Suprapubic skin (tissue), 4 donors: Measurements from ENCODE around the gene CECR2. TPM values are rescaled to one million over a fixed set of nuclear protein-coding genes. Genes with fewer than 3 reads are reported as not detected.
A peak's percentile ranks its signal among the peaks of the same experiment; 100 is the strongest.

ENCODE experiments used
- DNase-seq, 2 donors: peaks; one replicate each; pipeline ENCODE4 v3.0.0-alpha.2; 2019; ENCODE audit warnings: low spot score in 2 of 2
- H3K27ac ChIP-seq: fragments of 200-600 bp; sonication (generic); one replicate; pipeline ENCODE4 v1.5.1; 2019
- H3K27me3 ChIP-seq: fragments of 200-600 bp; sonication (generic); one replicate; pipeline ENCODE4 v1.5.1; 2019
- H3K36me3 ChIP-seq: fragments of 200-600 bp; sonication (generic); one replicate; pipeline ENCODE4 v1.5.1; 2019
- H3K4me1 ChIP-seq: fragments of 200-600 bp; sonication (generic); one replicate; pipeline ENCODE4 v1.5.1; 2019
- H3K4me3 ChIP-seq: fragments of 200-600 bp; sonication (generic); one replicate; pipeline ENCODE4 v1.5.1; 2019; ENCODE audit warnings: mild to moderate bottlenecking
- H3K9me3 ChIP-seq: fragments of 200-600 bp; sonication (generic); one replicate; pipeline ENCODE4 v1.5.1; 2019
- EP300 ChIP-seq: sonication (generic); formaldehyde crosslinking; IDR thresholded peaks from one replicate; pipeline ENCODE4 v1.6.1; 2017; ENCODE audit warnings: antibody characterized with exemption
- POLR2A ChIP-seq, 2 donors: fragments of 450-650 bp; IDR thresholded peaks; one replicate each; pipeline ENCODE4 v1.6.1; 2017; ENCODE audit warnings: antibody characterized with exemption in 2 of 2, mild to moderate bottlenecking in 2 of 2, moderate library complexity in 2 of 2
- POLR2AphosphoS5 ChIP-seq, 3 donors: sonication (generic); formaldehyde crosslinking; IDR thresholded peaks; one replicate each; pipeline ENCODE4 v1.6.1; 2017; ENCODE audit warnings: antibody characterized with exemption in 3 of 3
- WGBS: methylation state at CpG from one replicate; pipeline ENCODE4 v1.1.5; 2018; 5-methylcytosine and 5-hydroxymethylcytosine counted together
- total RNA-seq, 4 donors: library from RNA; depleted of rRNA; stranded (reverse); fragments of >200 nt; gene quantifications; one replicate each; pipeline ENCODE4 v1.1.0, GENCODE V29; 2016
- TF ChIP-seq, protein P1 (sequence below), 2 donors: fragments of 200-600 bp in 1 of 2; fragments of 450-650 bp in 1 of 2; sonication (generic) in 1 of 2; IDR thresholded peaks; one replicate each; pipeline ENCODE4 v1.5.1; 2016 to 2019; ENCODE audit warnings: antibody characterized with exemption in 2 of 2, mild to moderate bottlenecking in 1 of 2, moderate library complexity in 1 of 2

Gene CECR2
- total RNA-seq, 4 donors from 2014 or later = 2.5 to 3.9 (median 3.7) TPM

GRCh38 chr22:17359501-17359900 is 9.8 kb upstream of the CECR2 start:
- no peaks in the 10 kb centered on the region for H3K36me3 ChIP-seq
- no peak for DNase-seq
- H3K27me3 ChIP-seq = peaks cover 23% of the 10 kb centered on the region
- no peak overlapping the region for H3K4me3 ChIP-seq
- no peaks in the 10 kb centered on the region for H3K9me3 ChIP-seq
- TF ChIP-seq EP300 = no peak
- no peak overlapping the region for H3K27ac ChIP-seq
- WGBS = 67% methylated on average over 4 of the region's 4 CpGs
- H3K4me1 ChIP-seq = no peaks in the 10 kb centered on the region

DNA sequence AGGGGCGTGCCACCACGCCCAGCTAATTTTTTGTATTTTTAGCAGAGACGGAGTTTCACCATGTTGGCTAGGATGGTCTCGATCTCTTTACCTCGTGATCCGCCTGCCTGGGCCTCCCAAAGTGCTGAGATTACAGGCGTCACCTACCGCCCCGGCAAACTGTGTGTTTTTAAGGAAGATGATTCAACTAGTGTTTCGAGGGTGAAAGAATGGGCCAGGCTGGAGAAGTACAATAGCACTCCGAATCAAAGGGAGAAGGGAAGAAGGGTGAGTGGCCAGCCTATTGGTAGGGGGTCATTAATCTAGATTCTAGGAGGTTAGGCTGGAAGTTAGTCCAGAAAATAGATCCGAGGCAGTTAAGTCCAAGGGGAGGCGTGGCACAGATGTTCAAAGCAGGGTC is 2.9 kb upstream of the CECR2 start:
- Histone ChIP-seq H3K27ac (no peak overlapping the region), H3K9me3 (no peaks in the 10 kb centered on the region), H3K4me1 (peaks cover 28% of the 10 kb centered on the region), H3K27me3 (peaks cover 77% of the 10 kb centered on the region), H3K4me3 (no peak overlapping the region), H3K36me3 (no peaks in the 10 kb centered on the region)
- 85% methylated on average over 13 of the region's 13 CpGs for WGBS
- TF ChIP-seq POLR2AphosphoS5 (IDR thresholded peaks at IDR 0.05) = no peak
- TF ChIP-seq, protein P1, sequence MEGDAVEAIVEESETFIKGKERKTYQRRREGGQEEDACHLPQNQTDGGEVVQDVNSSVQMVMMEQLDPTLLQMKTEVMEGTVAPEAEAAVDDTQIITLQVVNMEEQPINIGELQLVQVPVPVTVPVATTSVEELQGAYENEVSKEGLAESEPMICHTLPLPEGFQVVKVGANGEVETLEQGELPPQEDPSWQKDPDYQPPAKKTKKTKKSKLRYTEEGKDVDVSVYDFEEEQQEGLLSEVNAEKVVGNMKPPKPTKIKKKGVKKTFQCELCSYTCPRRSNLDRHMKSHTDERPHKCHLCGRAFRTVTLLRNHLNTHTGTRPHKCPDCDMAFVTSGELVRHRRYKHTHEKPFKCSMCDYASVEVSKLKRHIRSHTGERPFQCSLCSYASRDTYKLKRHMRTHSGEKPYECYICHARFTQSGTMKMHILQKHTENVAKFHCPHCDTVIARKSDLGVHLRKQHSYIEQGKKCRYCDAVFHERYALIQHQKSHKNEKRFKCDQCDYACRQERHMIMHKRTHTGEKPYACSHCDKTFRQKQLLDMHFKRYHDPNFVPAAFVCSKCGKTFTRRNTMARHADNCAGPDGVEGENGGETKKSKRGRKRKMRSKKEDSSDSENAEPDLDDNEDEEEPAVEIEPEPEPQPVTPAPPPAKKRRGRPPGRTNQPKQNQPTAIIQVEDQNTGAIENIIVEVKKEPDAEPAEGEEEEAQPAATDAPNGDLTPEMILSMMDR (IDR thresholded peaks at IDR 0.05) = no peak
- TF ChIP-seq POLR2A (IDR thresholded peaks at IDR 0.05) = no peak
- no peak for TF ChIP-seq EP300
- no peak for DNase-seq

GRCh38 chr22:17366830-17367229 is 2.4 kb upstream of the CECR2 start:
- Histone ChIP-seq H3K27ac (no peak overlapping the region), H3K27me3 (peaks cover 79% of the 10 kb centered on the region), H3K4me3 (no peak overlapping the region), H3K9me3 (no peaks in the 10 kb centered on the region), H3K4me1 (peaks cover 28% of the 10 kb centered on the region), H3K36me3 (no peaks in the 10 kb centered on the region)
- DNase-seq = no peak
- TF ChIP-seq POLR2AphosphoS5 (IDR thresholded peaks at IDR 0.05) = no peak
- TF ChIP-seq POLR2A (IDR thresholded peaks at IDR 0.05) = no peak
- TF ChIP-seq EP300 = no peak
- TF ChIP-seq, protein P1 (IDR thresholded peaks at IDR 0.05) = no peak
- WGBS = 7% methylated on average over 11 of the region's 11 CpGs

DNA sequence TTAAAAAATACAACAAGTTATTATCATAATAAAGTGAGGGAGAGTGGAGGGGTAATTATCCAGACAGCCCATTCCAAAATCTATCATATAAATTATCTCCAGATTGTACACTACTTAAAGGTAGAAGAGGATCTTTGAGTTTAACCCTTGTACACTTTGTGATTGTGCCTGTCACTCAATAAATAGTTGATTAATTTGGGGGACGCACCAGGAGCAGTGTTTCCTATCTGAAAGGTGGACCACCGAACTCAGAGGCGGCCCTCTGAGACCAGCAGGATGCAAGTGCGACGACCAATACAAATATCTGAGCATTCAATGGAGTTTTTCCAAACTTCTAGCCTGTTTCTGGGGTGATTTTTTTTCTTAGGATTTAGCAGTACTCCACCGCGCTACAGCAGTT is 1.1 kb upstream of the CECR2 start:
- no peak for DNase-seq
- TF ChIP-seq POLR2AphosphoS5 (IDR thresholded peaks at IDR 0.05) = no peak
- TF ChIP-seq, protein P1 (IDR thresholded peaks at IDR 0.05) = no peak
- TF ChIP-seq EP300 = no peak
- no peak for TF ChIP-seq POLR2A (IDR thresholded peaks at IDR 0.05)
- 6% methylated on average over 7 of the region's 7 CpGs for WGBS
- no peaks in the 10 kb centered on the region for H3K36me3 ChIP-seq
- H3K9me3 ChIP-seq = no peaks in the 10 kb centered on the region
- H3K4me1 ChIP-seq = peaks cover 28% of the 10 kb centered on the region
- peak overlapping the region; percentile 64 for H3K4me3 ChIP-seq
- no peak overlapping the region for H3K27ac ChIP-seq
- H3K27me3 ChIP-seq = peaks cover 90% of the 10 kb centered on the region

DNA sequence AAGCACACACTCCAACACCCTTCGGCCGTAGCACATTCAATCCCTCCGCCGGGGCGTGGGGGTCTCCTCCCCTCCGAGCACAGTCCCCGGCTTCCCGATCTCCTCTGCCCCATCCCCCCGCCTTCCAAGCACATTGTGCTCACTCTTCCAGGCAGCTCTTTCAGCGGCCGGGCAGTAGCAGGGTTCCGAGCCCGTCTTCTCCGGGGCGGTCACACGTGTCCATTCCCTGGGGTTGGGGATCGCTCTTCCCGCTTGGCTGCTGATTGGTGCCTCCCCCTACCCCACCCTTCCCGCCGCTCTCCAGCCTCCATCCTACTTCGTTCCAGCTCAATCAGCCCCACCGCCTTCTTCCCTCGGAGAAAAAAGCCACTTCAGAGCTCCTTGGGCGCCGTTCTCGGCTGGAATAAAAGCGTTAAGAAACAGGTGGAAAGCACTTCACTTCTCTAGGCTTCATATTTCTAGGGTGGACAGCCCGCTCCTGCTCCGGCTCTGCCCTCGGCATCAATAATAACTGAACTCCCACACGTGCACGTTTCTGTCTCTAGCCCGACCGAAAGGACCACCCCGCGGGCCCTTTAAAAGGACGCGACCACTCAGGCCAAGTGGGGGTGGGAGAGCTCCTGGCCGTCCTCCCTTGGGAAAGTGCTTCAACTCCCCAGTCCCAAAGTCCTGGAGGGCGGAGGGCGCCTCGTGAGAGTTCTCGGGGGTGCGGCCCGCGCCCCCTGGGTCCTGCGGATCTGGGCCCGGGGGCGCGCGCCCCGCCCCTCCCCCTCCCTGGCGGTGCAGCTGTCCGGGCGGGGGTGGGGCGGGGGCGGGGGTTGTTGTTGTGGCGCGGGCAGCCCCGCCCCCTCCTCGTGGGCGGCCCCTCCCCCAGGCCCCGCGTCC is 464 bp upstream of the CECR2 start:
- H3K9me3 ChIP-seq = no peaks in the 10 kb centered on the region
- WGBS = under 1% methylated on average over 39 of the region's 64 CpGs
- H3K27ac ChIP-seq = no peak overlapping the region
- TF ChIP-seq, protein P1 (IDR thresholded peaks at IDR 0.05) = no peak
- no peak for TF ChIP-seq EP300
- no peak for TF ChIP-seq POLR2AphosphoS5 (IDR thresholded peaks at IDR 0.05)
- no peak for TF ChIP-seq POLR2A (IDR thresholded peaks at IDR 0.05)
- peaks cover 28% of the 10 kb centered on the region for H3K4me1 ChIP-seq
- peak in 1 of 2 donors; percentile 74 for DNase-seq
- H3K4me3 ChIP-seq = peak overlapping the region; percentile 64
- H3K27me3 ChIP-seq = peaks cover 88% of the 10 kb centered on the region
- no peaks in the 10 kb centered on the region for H3K36me3 ChIP-seq
